ENCODE measurements around the gene SPRY4. TPM values are rescaled to one million over a fixed set of nuclear protein-coding genes. Genes with fewer than 3 reads are reported as not detected.
"Not testable (repeated sequence)": the region's sequence is repeated elsewhere in the genome, so short reads cannot be mapped to it uniquely, and the experiment has no call there.

SPRY4 gene
- total and polyA plus RNA-seq, 2 experiments from 2014 or later, result 4.4 to 11.0 TPM

GRCh38 chr5:142343531-142343930, 18.7 kb upstream of the SPRY4 start:
- no peaks in the 10 kb centered on the region for H3K4me1 ChIP-seq (ENCODE audit: low read depth)
- H3K27ac ChIP-seq, result no peak overlapping the region
- H3K36me3 ChIP-seq, result no peaks in the 10 kb centered on the region
- no peak for DNase-seq (ENCODE audit: low read depth in 1 of 2, low spot score in 1 of 2)
- H3K9me3 ChIP-seq (ENCODE audit: low read depth), result peaks cover 4% of the 10 kb centered on the region
- no peak overlapping the region for H3K4me3 ChIP-seq
- TF ChIP-seq CTCF (IDR thresholded peaks at IDR 0.05; ENCODE audit: low read depth, low read length), result no peak
- no peaks in the 10 kb centered on the region for H3K27me3 ChIP-seq

- Histone ChIP-seq H3K27ac (no peak overlapping the region), H3K36me3 (no peaks in the 10 kb centered on the region), H3K4me1 (ENCODE audit: low read depth) (no peaks in the 10 kb centered on the region), H3K27me3 (no peaks in the 10 kb centered on the region), H3K9me3 (ENCODE audit: low read depth) (peaks cover 4% of the 10 kb centered on the region), H3K4me3 (no peak overlapping the region)
- DNase-seq (ENCODE audit: low read depth in 1 of 2, low spot score in 1 of 2), result no peak
- no peak for TF ChIP-seq CTCF (IDR thresholded peaks at IDR 0.05; ENCODE audit: low read depth, low read length)
Observed at GRCh38 chr5:142342128-142342981, 17.5 kb upstream of the SPRY4 start.

- no peaks in the 10 kb centered on the region for H3K27me3 ChIP-seq
- no peak for TF ChIP-seq CTCF (IDR thresholded peaks at IDR 0.05; ENCODE audit: low read depth, low read length)
- DNase-seq (ENCODE audit: low read depth in 1 of 2, low spot score in 1 of 2), result no peak
- no peak overlapping the region for H3K27ac ChIP-seq
- H3K4me1 ChIP-seq (ENCODE audit: low read depth), result no peaks in the 10 kb centered on the region
- no peaks in the 10 kb centered on the region for H3K36me3 ChIP-seq
- peaks cover 4% of the 10 kb centered on the region for H3K9me3 ChIP-seq (ENCODE audit: low read depth)
- H3K4me3 ChIP-seq, result no peak overlapping the region
Observed at GRCh38 chr5:142339781-142340180, 15.0 kb upstream of the SPRY4 start.

- TF ChIP-seq CTCF (IDR thresholded peaks at IDR 0.05; ENCODE audit: low read depth, low read length), result no peak
- Histone ChIP-seq H3K27ac (no peak overlapping the region), H3K9me3 (ENCODE audit: low read depth) (no peaks in the 10 kb centered on the region), H3K4me3 (no peak overlapping the region), H3K36me3 (no peaks in the 10 kb centered on the region), H3K27me3 (no peaks in the 10 kb centered on the region), H3K4me1 (ENCODE audit: low read depth) (no peaks in the 10 kb centered on the region)
- DNase-seq (ENCODE audit: low read depth in 1 of 2, low spot score in 1 of 2), result no peak
Observed at GRCh38 chr5:142334538-142334937, 9.7 kb upstream of the SPRY4 start.

GRCh38 chr5:142333749-142334148, 8.9 kb upstream of the SPRY4 start:
- H3K9me3 ChIP-seq (ENCODE audit: low read depth); H3K27ac ChIP-seq; H3K4me3 ChIP-seq; H3K27me3 ChIP-seq; H3K4me1 ChIP-seq (ENCODE audit: low read depth); H3K36me3 ChIP-seq; DNase-seq (ENCODE audit: low read depth in 1 of 2, low spot score in 1 of 2): not testable (repeated sequence)

- no peak overlapping the region for H3K27ac ChIP-seq
- no peak overlapping the region for H3K4me3 ChIP-seq
- no peaks in the 10 kb centered on the region for H3K9me3 ChIP-seq (ENCODE audit: low read depth)
- no peak for TF ChIP-seq CTCF (IDR thresholded peaks at IDR 0.05; ENCODE audit: low read depth, low read length)
- H3K36me3 ChIP-seq, result no peaks in the 10 kb centered on the region
- no peaks in the 10 kb centered on the region for H3K4me1 ChIP-seq (ENCODE audit: low read depth)
- no peak for DNase-seq (ENCODE audit: low read depth in 1 of 2, low spot score in 1 of 2)
- no peaks in the 10 kb centered on the region for H3K27me3 ChIP-seq
Observed at GRCh38 chr5:142330444-142330843, 5.6 kb upstream of the SPRY4 start.
